ENCODE measurements around the gene NEMP1.

DNA sequence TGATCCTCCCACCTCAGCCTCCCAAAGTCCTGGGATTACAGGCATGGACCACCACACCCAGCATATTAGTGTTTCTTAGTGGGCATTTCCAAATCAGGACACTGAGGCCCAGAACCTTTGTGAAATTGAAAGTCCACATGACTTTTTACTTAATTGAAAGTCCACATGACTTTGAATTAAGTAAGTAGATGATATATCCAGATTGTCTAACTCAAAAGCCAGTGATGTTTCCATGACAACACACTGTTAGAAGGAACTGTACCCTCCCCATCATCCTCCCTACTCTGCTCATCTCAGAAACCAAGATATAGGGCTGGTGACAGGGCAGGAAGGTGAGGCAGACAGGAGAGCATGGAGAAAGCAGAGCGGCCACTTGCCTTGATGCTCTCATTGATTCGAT is 35.9 kb downstream of the NEMP1 start:
- TF ChIP-seq, protein P1, sequence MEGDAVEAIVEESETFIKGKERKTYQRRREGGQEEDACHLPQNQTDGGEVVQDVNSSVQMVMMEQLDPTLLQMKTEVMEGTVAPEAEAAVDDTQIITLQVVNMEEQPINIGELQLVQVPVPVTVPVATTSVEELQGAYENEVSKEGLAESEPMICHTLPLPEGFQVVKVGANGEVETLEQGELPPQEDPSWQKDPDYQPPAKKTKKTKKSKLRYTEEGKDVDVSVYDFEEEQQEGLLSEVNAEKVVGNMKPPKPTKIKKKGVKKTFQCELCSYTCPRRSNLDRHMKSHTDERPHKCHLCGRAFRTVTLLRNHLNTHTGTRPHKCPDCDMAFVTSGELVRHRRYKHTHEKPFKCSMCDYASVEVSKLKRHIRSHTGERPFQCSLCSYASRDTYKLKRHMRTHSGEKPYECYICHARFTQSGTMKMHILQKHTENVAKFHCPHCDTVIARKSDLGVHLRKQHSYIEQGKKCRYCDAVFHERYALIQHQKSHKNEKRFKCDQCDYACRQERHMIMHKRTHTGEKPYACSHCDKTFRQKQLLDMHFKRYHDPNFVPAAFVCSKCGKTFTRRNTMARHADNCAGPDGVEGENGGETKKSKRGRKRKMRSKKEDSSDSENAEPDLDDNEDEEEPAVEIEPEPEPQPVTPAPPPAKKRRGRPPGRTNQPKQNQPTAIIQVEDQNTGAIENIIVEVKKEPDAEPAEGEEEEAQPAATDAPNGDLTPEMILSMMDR (conservative IDR thresholded peaks at IDR 0.05 in 1 of 2, IDR thresholded peaks at IDR 0.05 in 1 of 2; ENCODE audit: low read depth in 1 of 2, low read length in 2 of 2): no peak
- TF ChIP-seq EZH2 (IDR thresholded peaks at IDR 0.05; ENCODE audit: low read length, missing control alignments): no peak

All from fibroblast of lung (primary cell).